HepG2 (cell line): ENCODE data around the gene EXOC3L4. TPM values are rescaled to one million over a fixed set of nuclear protein-coding genes. Genes with fewer than 3 reads are reported as not detected.

Source experiments
- BORCS8-MEF2B ChIP-seq: sonication (generic); formaldehyde crosslinking; IDR thresholded peaks from 2 replicates; pipeline ENCODE4 v1.8.0; 2022; ENCODE audit warnings: mild to moderate bottlenecking, missing genetic modification reagents
- RAD21 ChIP-seq: fragments of 450-650 bp; formaldehyde crosslinking; IDR thresholded peaks from 2 replicates; pipeline ENCODE4 v1.5.0; 2020; ENCODE audit warnings: mild to moderate bottlenecking
- SIN3A ChIP-seq: IDR thresholded peaks from 2 replicates; pipeline ENCODE4 v1.6.1; 2011; ENCODE audit warnings: low read depth, mild to moderate bottlenecking, control low read depth, low read length, borderline replicate concordance
- ZBTB20 ChIP-seq: sonication (generic); formaldehyde crosslinking; IDR thresholded peaks from 2 replicates; pipeline ENCODE4 v1.8.1; 2023; ENCODE audit warnings: missing genetic modification reagents, low read depth, mild to moderate bottlenecking, borderline replicate concordance
- ZNF546 ChIP-seq: sonication (generic); formaldehyde crosslinking; conservative IDR thresholded peaks from 2 replicates; pipeline ENCODE4 v1.8.1; 2023; ENCODE audit warnings: mild to moderate bottlenecking, missing genetic modification reagents
- polyA plus RNA-seq, 8 experiments: library from polyadenylated mRNA; depleted of rRNA in 3 of 8; stranded (reverse) in 7 of 8; unstranded in 1 of 8; fragments of >200 nt; fragmentation: Illumina TruSeq in 4 of 8; extraction: Trizol in 4 of 8; gene quantifications; 2 replicates each; pipeline versions ENCODE4 v1.2.1 to v1.2.3, GENCODE V29; 2011 to 2016; ENCODE audit warnings: low read depth in 4 of 8, missing spikeins in 1 of 8, mixed read lengths in 1 of 8; ENCODE audit not compliant: insufficient read depth in 1 of 8
- total RNA-seq, 5 experiments: library from RNA; depleted of rRNA; stranded (reverse); fragments of >200 nt; fragmentation: Illumina TruSeq; extraction: Trizol; gene quantifications; 2 replicates each; pipeline ENCODE4 v1.2.3, GENCODE V29; 2016; ENCODE audit warnings: low read depth in 1 of 5
- TF ChIP-seq, protein P1 (sequence below): sonication (generic); formaldehyde crosslinking; IDR thresholded peaks from 2 replicates; pipeline ENCODE4 v1.8.1; 2023; ENCODE audit warnings: mild to moderate bottlenecking, moderate library complexity, missing genetic modification reagents
- TF ChIP-seq, protein P2 (sequence below): sonication (generic); formaldehyde crosslinking; IDR thresholded peaks from 2 replicates; pipeline ENCODE4 v1.4.0; 2020; ENCODE audit warnings: mild to moderate bottlenecking, missing genetic modification reagents, borderline replicate concordance
- TF ChIP-seq, protein P3 (sequence below): sonication (generic); formaldehyde crosslinking; IDR thresholded peaks from 2 replicates; pipeline ENCODE4 v1.5.0; 2020; ENCODE audit warnings: missing genetic modification reagents
- TF ChIP-seq, protein P4 (sequence below): sonication (generic); formaldehyde crosslinking; IDR thresholded peaks from 2 replicates; pipeline ENCODE4 v1.5.0; 2020; ENCODE audit warnings: mild to moderate bottlenecking, missing genetic modification reagents
- TF ChIP-seq, protein P5 (sequence below), 2 experiments: sonication (generic) in 1 of 2; formaldehyde crosslinking in 1 of 2; IDR thresholded peaks; 2 replicates each; pipeline versions ENCODE4 v1.4.0 to v1.6.1; 2016 to 2020; ENCODE audit warnings: borderline replicate concordance in 1 of 2, low read depth in 1 of 2, mild to moderate bottlenecking in 1 of 2, missing genetic modification reagents in 1 of 2
- TF ChIP-seq, protein P6 (sequence below): sonication (generic); formaldehyde crosslinking; IDR thresholded peaks from 2 replicates; pipeline ENCODE4 v1.5.0; 2020; ENCODE audit warnings: missing genetic modification reagents
- TF ChIP-seq, protein P7 (sequence below): sonication (generic); formaldehyde crosslinking; IDR thresholded peaks from 2 replicates; pipeline ENCODE4 v1.9.0; 2022; ENCODE audit warnings: low read depth, missing genetic modification reagents

The EXOC3L4 gene
- total and polyA plus RNA-seq, 2 of the 13 experiments (the other 11 are each of a cell fraction or from before 2014, with no cell fraction given) = 11.8 to 27.0 TPM

DNA sequence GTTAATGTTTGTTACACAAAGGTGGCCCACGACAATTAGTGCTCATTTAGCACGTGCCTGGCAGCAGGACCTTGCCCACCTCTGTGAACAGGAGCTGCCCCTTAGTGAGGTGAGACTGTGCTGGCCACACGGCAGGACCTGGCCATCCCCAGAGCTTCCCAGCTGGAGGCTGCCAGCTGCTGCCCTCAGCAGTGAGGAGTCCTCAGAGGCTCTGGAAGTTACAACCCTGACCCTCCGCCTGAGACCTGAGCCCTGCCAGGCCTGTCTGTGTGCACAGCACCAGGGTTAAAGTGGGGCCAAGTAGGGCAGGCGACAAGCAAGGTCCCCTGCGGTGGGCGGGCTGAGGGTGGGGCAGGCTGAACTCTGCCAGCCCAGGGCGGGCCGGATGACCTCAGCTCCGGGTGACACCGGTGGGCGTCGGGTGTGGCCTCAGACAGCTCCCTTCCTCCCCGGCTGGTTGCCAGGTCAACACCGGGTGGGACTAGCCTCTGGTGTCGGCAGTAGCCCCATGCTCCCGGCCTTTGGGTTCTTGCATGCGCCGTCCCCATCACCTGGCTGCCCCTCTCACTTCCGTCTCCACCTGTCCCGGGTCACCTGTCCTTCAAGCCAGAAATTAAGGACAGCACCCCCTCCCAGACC lies 19.7 kb upstream of the EXOC3L4 start (continued):
- TF ChIP-seq, protein P1, sequence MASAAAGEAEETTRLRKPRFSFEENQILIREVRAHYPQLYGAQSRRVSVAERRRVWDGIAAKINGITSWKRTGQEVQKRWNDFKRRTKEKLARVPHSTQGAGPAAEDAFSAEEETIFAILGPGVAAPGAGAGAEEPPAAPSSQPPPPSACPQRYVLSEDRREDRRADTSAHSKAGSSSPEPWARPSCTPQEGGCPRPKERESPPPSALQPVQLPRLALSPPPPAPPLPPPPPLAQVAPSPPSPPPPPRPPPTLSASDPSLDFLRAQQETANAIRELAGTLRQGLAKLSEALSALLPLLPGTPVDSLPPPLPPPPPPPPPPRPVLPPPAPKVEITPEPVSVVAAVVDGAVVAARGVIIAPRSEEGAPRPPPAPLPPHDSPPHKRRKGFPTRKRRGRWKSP (CRISPR knock-in tag) = no peak
- TF ChIP-seq ZNF546 = no peak
- TF ChIP-seq, protein P2, sequence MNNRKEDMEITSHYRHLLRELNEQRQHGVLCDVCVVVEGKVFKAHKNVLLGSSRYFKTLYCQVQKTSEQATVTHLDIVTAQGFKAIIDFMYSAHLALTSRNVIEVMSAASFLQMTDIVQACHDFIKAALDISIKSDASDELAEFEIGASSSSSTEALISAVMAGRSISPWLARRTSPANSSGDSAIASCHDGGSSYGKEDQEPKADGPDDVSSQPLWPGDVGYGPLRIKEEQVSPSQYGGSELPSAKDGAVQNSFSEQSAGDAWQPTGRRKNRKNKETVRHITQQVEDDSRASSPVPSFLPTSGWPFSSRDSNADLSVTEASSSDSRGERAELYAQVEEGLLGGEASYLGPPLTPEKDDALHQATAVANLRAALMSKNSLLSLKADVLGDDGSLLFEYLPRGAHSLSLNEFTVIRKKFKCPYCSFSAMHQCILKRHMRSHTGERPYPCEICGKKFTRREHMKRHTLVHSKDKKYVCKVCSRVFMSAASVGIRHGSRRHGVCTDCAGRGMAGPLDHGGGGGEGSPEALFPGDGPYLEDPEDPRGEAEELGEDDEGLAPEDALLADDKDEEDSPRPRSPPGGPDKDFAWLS (CRISPR knock-in tag) = no peak
- TF ChIP-seq, protein P3, sequence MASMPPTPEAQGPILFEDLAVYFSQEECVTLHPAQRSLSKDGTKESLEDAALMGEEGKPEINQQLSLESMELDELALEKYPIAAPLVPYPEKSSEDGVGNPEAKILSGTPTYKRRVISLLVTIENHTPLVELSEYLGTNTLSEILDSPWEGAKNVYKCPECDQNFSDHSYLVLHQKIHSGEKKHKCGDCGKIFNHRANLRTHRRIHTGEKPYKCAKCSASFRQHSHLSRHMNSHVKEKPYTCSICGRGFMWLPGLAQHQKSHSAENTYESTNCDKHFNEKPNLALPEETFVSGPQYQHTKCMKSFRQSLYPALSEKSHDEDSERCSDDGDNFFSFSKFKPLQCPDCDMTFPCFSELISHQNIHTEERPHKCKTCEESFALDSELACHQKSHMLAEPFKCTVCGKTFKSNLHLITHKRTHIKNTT (CRISPR knock-in tag) = no peak
- 0 out of 2 replicates have a peak, but pooled peaks have one; percentile 2 for TF ChIP-seq BORCS8-MEF2B (CRISPR knock-in tag)
- TF ChIP-seq, protein P4, sequence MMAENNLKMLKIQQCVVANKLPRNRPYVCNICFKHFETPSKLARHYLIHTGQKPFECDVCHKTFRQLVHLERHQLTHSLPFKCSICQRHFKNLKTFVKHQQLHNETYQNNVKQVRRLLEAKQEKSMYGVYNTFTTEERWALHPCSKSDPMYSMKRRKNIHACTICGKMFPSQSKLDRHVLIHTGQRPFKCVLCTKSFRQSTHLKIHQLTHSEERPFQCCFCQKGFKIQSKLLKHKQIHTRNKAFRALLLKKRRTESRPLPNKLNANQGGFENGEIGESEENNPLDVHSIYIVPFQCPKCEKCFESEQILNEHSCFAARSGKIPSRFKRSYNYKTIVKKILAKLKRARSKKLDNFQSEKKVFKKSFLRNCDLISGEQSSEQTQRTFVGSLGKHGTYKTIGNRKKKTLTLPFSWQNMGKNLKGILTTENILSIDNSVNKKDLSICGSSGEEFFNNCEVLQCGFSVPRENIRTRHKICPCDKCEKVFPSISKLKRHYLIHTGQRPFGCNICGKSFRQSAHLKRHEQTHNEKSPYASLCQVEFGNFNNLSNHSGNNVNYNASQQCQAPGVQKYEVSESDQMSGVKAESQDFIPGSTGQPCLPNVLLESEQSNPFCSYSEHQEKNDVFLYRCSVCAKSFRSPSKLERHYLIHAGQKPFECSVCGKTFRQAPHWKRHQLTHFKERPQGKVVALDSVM (CRISPR knock-in tag) = no peak
- peak; percentile 31; the same call in 1 of the 2 replicates for TF ChIP-seq SIN3A
- TF ChIP-seq RAD21 = no peak
- no peak for TF ChIP-seq ZBTB20 (CRISPR knock-in tag)
- TF ChIP-seq, protein P5, sequence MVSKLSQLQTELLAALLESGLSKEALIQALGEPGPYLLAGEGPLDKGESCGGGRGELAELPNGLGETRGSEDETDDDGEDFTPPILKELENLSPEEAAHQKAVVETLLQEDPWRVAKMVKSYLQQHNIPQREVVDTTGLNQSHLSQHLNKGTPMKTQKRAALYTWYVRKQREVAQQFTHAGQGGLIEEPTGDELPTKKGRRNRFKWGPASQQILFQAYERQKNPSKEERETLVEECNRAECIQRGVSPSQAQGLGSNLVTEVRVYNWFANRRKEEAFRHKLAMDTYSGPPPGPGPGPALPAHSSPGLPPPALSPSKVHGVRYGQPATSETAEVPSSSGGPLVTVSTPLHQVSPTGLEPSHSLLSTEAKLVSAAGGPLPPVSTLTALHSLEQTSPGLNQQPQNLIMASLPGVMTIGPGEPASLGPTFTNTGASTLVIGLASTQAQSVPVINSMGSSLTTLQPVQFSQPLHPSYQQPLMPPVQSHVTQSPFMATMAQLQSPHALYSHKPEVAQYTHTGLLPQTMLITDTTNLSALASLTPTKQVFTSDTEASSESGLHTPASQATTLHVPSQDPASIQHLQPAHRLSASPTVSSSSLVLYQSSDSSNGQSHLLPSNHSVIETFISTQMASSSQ (IDR thresholded peaks at IDR 0.05; ENCODE audit: low read depth) = no peak
- TF ChIP-seq, protein P5 (CRISPR knock-in tag; IDR thresholded peaks at IDR 0.05; ENCODE audit: borderline replicate concordance) = no peak
- TF ChIP-seq, protein P6, sequence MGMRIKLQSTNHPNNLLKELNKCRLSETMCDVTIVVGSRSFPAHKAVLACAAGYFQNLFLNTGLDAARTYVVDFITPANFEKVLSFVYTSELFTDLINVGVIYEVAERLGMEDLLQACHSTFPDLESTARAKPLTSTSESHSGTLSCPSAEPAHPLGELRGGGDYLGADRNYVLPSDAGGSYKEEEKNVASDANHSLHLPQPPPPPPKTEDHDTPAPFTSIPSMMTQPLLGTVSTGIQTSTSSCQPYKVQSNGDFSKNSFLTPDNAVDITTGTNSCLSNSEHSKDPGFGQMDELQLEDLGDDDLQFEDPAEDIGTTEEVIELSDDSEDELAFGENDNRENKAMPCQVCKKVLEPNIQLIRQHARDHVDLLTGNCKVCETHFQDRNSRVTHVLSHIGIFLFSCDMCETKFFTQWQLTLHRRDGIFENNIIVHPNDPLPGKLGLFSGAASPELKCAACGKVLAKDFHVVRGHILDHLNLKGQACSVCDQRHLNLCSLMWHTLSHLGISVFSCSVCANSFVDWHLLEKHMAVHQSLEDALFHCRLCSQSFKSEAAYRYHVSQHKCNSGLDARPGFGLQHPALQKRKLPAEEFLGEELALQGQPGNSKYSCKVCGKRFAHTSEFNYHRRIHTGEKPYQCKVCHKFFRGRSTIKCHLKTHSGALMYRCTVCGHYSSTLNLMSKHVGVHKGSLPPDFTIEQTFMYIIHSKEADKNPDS (CRISPR knock-in tag) = 0 out of 2 replicates have a peak, but pooled peaks have one; percentile 54
- TF ChIP-seq, protein P7, sequence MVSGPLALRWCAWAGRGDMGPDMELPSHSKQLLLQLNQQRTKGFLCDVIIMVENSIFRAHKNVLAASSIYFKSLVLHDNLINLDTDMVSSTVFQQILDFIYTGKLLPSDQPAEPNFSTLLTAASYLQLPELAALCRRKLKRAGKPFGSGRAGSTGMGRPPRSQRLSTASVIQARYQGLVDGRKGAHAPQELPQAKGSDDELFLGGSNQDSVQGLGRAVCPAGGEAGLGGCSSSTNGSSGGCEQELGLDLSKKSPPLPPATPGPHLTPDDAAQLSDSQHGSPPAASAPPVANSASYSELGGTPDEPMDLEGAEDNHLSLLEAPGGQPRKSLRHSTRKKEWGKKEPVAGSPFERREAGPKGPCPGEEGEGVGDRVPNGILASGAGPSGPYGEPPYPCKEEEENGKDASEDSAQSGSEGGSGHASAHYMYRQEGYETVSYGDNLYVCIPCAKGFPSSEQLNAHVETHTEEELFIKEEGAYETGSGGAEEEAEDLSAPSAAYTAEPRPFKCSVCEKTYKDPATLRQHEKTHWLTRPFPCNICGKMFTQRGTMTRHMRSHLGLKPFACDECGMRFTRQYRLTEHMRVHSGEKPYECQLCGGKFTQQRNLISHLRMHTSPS (CRISPR knock-in tag) = peak; percentile 52; the same call in 1 of the 2 replicates
